ENCODE measurements around the gene METTL13.

- TF ChIP-seq, protein P1, sequence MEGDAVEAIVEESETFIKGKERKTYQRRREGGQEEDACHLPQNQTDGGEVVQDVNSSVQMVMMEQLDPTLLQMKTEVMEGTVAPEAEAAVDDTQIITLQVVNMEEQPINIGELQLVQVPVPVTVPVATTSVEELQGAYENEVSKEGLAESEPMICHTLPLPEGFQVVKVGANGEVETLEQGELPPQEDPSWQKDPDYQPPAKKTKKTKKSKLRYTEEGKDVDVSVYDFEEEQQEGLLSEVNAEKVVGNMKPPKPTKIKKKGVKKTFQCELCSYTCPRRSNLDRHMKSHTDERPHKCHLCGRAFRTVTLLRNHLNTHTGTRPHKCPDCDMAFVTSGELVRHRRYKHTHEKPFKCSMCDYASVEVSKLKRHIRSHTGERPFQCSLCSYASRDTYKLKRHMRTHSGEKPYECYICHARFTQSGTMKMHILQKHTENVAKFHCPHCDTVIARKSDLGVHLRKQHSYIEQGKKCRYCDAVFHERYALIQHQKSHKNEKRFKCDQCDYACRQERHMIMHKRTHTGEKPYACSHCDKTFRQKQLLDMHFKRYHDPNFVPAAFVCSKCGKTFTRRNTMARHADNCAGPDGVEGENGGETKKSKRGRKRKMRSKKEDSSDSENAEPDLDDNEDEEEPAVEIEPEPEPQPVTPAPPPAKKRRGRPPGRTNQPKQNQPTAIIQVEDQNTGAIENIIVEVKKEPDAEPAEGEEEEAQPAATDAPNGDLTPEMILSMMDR (IDR thresholded peaks at IDR 0.05) = no peak
- peak in 1 of 2 donors; percentile 76 for TF ChIP-seq POLR2A (IDR thresholded peaks at IDR 0.05)
These were observed 59.8 kb downstream of the METTL13 start, which contains the start of gene DNM3 for GRCh38 chr1:171841050-171841910.

Data from thyroid gland (tissue), 4 donors.